ENCODE data around the gene ARHGEF3. TPM values are rescaled to one million over a fixed set of nuclear protein-coding genes. Genes with fewer than 3 reads are reported as not detected.

The ARHGEF3 gene
- total RNA-seq, 1 donor from 2014 or later = 17.4 TPM

DNA sequence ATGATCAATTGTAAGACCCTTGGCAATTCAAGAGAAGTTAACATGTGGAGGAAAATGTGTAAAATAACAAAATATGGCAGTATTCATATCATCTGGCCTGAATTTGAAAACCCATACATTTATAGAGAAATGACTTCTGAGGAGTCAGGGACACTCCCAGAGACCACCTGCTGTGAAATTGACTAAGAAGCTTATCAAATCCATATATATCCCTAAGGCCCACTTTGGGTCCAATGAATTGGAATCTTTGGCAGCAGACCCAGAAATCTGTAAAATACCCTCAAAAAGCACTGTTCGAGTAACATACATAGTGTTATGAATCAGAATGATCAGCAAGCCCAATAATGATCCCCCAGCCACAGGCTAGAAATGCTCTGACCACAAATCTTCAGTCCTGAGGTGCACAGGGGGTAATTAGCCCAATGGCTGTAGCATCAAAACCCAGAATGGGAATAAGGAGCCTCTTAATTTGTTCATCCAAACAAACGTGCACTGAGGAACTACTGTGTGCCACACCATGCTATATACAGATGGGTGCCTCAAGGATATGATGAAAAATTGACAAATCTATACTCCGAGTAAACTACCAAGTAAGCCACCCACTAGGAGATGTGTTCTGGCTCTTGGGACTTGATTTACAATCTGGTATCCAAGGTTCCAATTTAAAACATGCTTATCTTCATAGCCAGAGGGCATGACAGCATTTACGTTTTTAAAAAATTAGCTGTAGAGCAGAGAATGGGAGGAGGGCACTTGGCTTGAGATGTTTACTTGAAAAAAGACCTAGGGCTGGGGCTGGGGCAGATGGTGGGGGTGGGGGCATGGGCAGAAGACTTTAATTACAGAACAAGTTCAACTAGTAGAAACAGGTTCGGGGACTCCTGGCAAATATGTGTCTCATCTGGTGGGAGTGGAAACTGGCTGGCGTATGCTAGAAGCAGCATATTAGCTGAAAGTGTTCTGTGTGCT, 9.1 kb upstream of the ARHGEF3 start:
- H3K4me3 ChIP-seq = no peak overlapping the region
- no peak for DNase-seq (ENCODE audit: extremely low spot score in 2 of 2)
- no peak for TF ChIP-seq POLR2A (IDR thresholded peaks at IDR 0.05)
- TF ChIP-seq, protein P1, sequence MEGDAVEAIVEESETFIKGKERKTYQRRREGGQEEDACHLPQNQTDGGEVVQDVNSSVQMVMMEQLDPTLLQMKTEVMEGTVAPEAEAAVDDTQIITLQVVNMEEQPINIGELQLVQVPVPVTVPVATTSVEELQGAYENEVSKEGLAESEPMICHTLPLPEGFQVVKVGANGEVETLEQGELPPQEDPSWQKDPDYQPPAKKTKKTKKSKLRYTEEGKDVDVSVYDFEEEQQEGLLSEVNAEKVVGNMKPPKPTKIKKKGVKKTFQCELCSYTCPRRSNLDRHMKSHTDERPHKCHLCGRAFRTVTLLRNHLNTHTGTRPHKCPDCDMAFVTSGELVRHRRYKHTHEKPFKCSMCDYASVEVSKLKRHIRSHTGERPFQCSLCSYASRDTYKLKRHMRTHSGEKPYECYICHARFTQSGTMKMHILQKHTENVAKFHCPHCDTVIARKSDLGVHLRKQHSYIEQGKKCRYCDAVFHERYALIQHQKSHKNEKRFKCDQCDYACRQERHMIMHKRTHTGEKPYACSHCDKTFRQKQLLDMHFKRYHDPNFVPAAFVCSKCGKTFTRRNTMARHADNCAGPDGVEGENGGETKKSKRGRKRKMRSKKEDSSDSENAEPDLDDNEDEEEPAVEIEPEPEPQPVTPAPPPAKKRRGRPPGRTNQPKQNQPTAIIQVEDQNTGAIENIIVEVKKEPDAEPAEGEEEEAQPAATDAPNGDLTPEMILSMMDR (IDR thresholded peaks at IDR 0.05) = no peak
- TF ChIP-seq POLR2AphosphoS5 (IDR thresholded peaks at IDR 0.05; ENCODE audit: insufficient read depth in 1 of 2, low read depth in 1 of 2) = no peak
- H3K27ac ChIP-seq = no peak overlapping the region
- H3K36me3 ChIP-seq = no peaks in the 10 kb centered on the region
- intact Hi-C loops (cut with DNase I) = no loop called here
- no peaks in the 10 kb centered on the region for H3K27me3 ChIP-seq
- peaks cover 31% of the 10 kb centered on the region for H3K4me1 ChIP-seq
- H3K9me3 ChIP-seq = no peaks in the 10 kb centered on the region

DNA sequence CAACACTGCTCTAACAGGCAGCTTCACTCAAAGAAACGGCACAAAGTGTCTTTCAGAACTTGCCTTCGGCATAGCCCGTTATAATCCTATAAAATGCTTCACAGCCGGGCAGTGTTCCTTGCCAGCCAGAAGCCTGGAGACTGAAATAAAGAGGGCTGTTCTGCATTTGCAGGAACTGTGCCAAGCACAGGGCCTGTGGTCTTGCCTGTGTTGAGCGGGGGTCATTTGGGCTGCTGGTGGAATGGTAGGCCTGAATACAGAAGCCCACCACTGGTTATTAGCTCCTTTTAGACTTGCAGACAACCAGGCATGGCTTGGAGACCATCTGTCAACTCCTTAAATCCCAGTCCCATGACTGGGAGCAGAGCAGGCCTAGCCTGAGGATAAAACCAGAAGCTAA, 4.7 kb upstream of the ARHGEF3 start:
- H3K4me1 ChIP-seq = peaks cover 17% of the 10 kb centered on the region
- intact Hi-C loops (cut with DNase I) = no loop called here
- H3K27ac ChIP-seq = no peak overlapping the region
- H3K36me3 ChIP-seq = no peaks in the 10 kb centered on the region
- H3K27me3 ChIP-seq = no peaks in the 10 kb centered on the region
- no peak for DNase-seq (ENCODE audit: extremely low spot score in 2 of 2)
- TF ChIP-seq POLR2A (IDR thresholded peaks at IDR 0.05) (no peak), POLR2AphosphoS5 (IDR thresholded peaks at IDR 0.05; ENCODE audit: insufficient read depth in 1 of 2, low read depth in 1 of 2) (no peak)
- TF ChIP-seq, protein P1 (IDR thresholded peaks at IDR 0.05) = no peak
- no peaks in the 10 kb centered on the region for H3K9me3 ChIP-seq
- no peak overlapping the region for H3K4me3 ChIP-seq

DNA sequence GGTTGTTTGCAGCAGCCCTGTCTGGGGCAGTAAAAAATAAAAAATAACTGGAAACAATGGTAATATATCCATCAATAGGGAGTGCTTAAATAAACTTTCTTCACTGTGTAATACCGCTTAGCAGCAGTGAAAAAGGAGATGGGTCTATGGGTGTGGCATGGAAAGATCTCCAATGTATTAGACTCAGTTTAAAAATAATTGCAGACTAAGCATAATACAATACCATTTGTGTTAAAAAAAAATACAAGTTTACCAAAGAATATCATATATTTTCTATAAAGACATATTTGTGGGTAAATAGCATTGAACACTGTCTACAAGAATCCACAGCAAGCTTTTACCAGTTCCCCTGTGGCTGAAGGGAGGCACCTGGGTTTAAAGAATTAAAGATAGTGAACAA, 1.0 kb upstream of the ARHGEF3 start:
- intact Hi-C loops (cut with DNase I) = loop anchor here (5.0 kb wide), 1 partner anchor 185 kb away; no protein-coding TSS in a partner anchor
- no peak for DNase-seq (ENCODE audit: extremely low spot score in 2 of 2)
- Histone ChIP-seq H3K27ac (no peak overlapping the region), H3K4me3 (no peak overlapping the region), H3K9me3 (no peaks in the 10 kb centered on the region), H3K27me3 (no peaks in the 10 kb centered on the region), H3K36me3 (no peaks in the 10 kb centered on the region), H3K4me1 (peaks cover 44% of the 10 kb centered on the region)
- TF ChIP-seq POLR2A (IDR thresholded peaks at IDR 0.05) = no peak
- TF ChIP-seq POLR2AphosphoS5 (IDR thresholded peaks at IDR 0.05; ENCODE audit: insufficient read depth in 1 of 2, low read depth in 1 of 2) = no peak
- TF ChIP-seq, protein P1 (IDR thresholded peaks at IDR 0.05) = no peak

DNA sequence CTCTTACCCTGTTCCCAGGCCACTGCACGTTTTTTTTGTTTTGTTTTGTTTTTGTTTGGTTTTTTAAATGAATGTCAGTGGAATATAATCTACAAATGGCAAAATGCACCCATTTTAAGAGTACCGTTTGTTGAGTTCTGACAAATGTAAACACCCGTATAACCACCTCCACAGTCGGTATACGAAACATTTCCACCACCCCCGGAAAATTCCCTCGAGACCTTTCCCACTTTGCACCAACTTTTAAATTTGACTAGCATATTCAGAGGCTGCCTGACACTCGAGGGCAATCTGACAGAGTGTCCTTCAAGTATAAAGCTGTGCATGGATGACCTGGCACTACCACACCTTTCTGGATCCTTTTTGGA, 613 bp upstream of the ARHGEF3 start:
- peak overlapping the region; percentile 29 for H3K27ac ChIP-seq
- intact Hi-C loops (cut with DNase I) = loop anchor here (5.0 kb wide), 1 partner anchor 185 kb away; no protein-coding TSS in a partner anchor
- no peaks in the 10 kb centered on the region for H3K9me3 ChIP-seq
- no peak for DNase-seq (ENCODE audit: extremely low spot score in 2 of 2)
- H3K27me3 ChIP-seq = no peaks in the 10 kb centered on the region
- no peaks in the 10 kb centered on the region for H3K36me3 ChIP-seq
- TF ChIP-seq, protein P1 (IDR thresholded peaks at IDR 0.05) = no peak
- TF ChIP-seq POLR2A (IDR thresholded peaks at IDR 0.05) = no peak
- no peak for TF ChIP-seq POLR2AphosphoS5 (IDR thresholded peaks at IDR 0.05; ENCODE audit: insufficient read depth in 1 of 2, low read depth in 1 of 2)
- peak overlapping the region; percentile 72 to 76 for H3K4me3 ChIP-seq
- H3K4me1 ChIP-seq = peaks cover 44% of the 10 kb centered on the region
